Lower leg skin (tissue), 3 donors: ENCODE data around the gene SLC35F3.

Source experiments
- CTCF ChIP-seq, 3 donors: fragments of 450-650 bp; IDR thresholded peaks; one replicate each; pipeline ENCODE4 v1.5.1; 2016; ENCODE audit warnings: antibody characterized with exemption in 3 of 3, mild to moderate bottlenecking in 3 of 3, moderate library complexity in 2 of 3
- POLR2A ChIP-seq, 2 donors: fragments of 450-650 bp; IDR thresholded peaks; one replicate each; pipeline ENCODE4 v1.6.1; 2016 to 2017; ENCODE audit warnings: antibody characterized with exemption in 2 of 2, mild to moderate bottlenecking in 1 of 2, moderate library complexity in 1 of 2

DNA sequence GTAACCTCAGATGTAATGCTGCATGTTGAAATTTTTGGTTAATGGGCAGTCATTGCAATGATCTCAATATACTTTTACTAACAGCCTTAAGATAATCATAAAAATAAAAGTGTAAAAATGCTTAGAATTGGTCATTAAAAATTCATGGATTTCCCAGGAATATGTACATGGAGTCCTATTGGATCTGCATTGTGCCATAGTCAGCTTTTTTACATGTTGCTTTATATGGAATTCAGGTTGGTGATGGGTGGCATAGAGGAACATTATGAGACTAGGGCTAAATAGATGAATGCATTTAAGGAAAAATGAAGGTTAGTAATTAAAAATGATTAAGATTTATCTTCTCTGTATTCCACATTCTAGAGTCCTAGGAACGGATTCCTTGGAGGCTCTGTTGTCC is 103.2 kb downstream of the SLC35F3 start:
- TF ChIP-seq CTCF (IDR thresholded peaks at IDR 0.05) (no peak), POLR2A (IDR thresholded peaks at IDR 0.05) (no peak)
